Osteocyte (in vitro differentiated cells): ENCODE measurements around the gene ANK3. TPM values are rescaled to one million over a fixed set of nuclear protein-coding genes. Genes with fewer than 3 reads are reported as not detected.

Source experiments
- DNase-seq: peaks from one replicate; pipeline ENCODE4 v3.0.0; 2021; ENCODE audit warnings: mixed read lengths; ENCODE audit not compliant: unreplicated experiment; ENCODE audit errors: extremely low spot score
- H3K27ac Mint-ChIP-seq: one replicate; pipeline ENCODE4 v1.8.0; 2021; ENCODE audit warnings: mild to moderate bottlenecking, mixed read lengths; ENCODE audit not compliant: unreplicated experiment
- H3K27me3 Mint-ChIP-seq: one replicate; pipeline ENCODE4 v1.8.0; 2021; ENCODE audit warnings: mixed read lengths; ENCODE audit not compliant: unreplicated experiment
- H3K36me3 Mint-ChIP-seq: one replicate; pipeline ENCODE4 v1.8.0; 2021; ENCODE audit warnings: mixed read lengths; ENCODE audit not compliant: unreplicated experiment
- H3K4me1 Mint-ChIP-seq: one replicate; pipeline ENCODE4 v1.8.0; 2021; ENCODE audit warnings: mixed read lengths; ENCODE audit not compliant: unreplicated experiment
- H3K4me3 Mint-ChIP-seq: one replicate; pipeline ENCODE4 v1.8.0; 2021; ENCODE audit warnings: mild to moderate bottlenecking, moderate library complexity, mixed read lengths; ENCODE audit not compliant: unreplicated experiment
- H3K9me3 Mint-ChIP-seq: one replicate; pipeline ENCODE4 v1.8.0; 2021; ENCODE audit warnings: mixed read lengths; ENCODE audit not compliant: unreplicated experiment
- CTCF ChIP-seq: fragments of 200-600 bp; sonication (generic); IDR thresholded peaks from 2 replicates; pipeline ENCODE4 v1.5.0; 2021; ENCODE audit warnings: antibody characterized with exemption, mild to moderate bottlenecking, moderate library complexity
- total RNA-seq: library from RNA; stranded (reverse); gene quantifications from 2 replicates; pipeline ENCODE4 v1.2.1, GENCODE V29; 2021

The ANK3 gene
- total RNA-seq, 1 donor from 2014 or later: 22.0 TPM

- TF ChIP-seq CTCF: no peak
- Mint-ChIP-seq H3K9me3 (peaks cover 4% of the 10 kb centered on the region), H3K27me3 (no peaks in the 10 kb centered on the region), H3K4me1 (peaks cover 74% of the 10 kb centered on the region), H3K36me3 (peaks cover 3% of the 10 kb centered on the region), H3K4me3 (no peak overlapping the region), H3K27ac (peak overlapping the region; percentile 80)
- no peak for DNase-seq
These were observed 39.6 kb upstream of the ANK3 start for GRCh38 chr10:60429084-60429849.

DNA sequence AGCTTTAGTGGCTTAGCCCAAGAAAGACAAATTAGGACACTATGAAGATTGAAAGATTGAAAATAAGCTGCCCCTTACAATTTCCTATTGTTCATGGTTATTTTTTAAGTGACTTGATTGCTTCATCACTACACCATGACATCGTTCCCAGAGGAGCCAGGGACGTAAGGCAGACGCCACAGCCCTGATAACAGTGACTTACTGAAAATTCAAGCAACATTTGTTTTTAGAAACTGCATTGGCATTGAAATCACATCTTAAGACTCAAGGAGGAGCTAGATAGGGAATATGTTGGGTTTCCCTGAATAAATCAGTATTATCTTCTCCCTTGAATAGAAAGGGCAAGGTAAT is 38.7 kb upstream of the ANK3 start:
- H3K9me3 Mint-ChIP-seq: peaks cover 4% of the 10 kb centered on the region
- peaks cover 69% of the 10 kb centered on the region for H3K4me1 Mint-ChIP-seq
- TF ChIP-seq CTCF: no peak
- no peak for DNase-seq
- H3K4me3 Mint-ChIP-seq: no peak overlapping the region
- H3K27ac Mint-ChIP-seq: peak overlapping the region; percentile 80
- no peaks in the 10 kb centered on the region for H3K27me3 Mint-ChIP-seq
- H3K36me3 Mint-ChIP-seq: peaks cover 3% of the 10 kb centered on the region

- no peak overlapping the region for H3K4me3 Mint-ChIP-seq
- no peak for DNase-seq
- no peaks in the 10 kb centered on the region for H3K27me3 Mint-ChIP-seq
- peak overlapping the region; percentile 80 for H3K27ac Mint-ChIP-seq
- TF ChIP-seq CTCF: no peak
- H3K9me3 Mint-ChIP-seq: peaks cover 4% of the 10 kb centered on the region
- H3K4me1 Mint-ChIP-seq: peaks cover 63% of the 10 kb centered on the region
- peaks cover 3% of the 10 kb centered on the region for H3K36me3 Mint-ChIP-seq
These were observed 38.2 kb upstream of the ANK3 start for GRCh38 chr10:60427709-60428386.

- no peak overlapping the region for H3K4me3 Mint-ChIP-seq
- no peak for DNase-seq
- peak overlapping the region; percentile 75 for H3K27ac Mint-ChIP-seq
- peaks cover 3% of the 10 kb centered on the region for H3K36me3 Mint-ChIP-seq
- H3K4me1 Mint-ChIP-seq: peaks cover 60% of the 10 kb centered on the region
- TF ChIP-seq CTCF: no peak
- H3K27me3 Mint-ChIP-seq: no peaks in the 10 kb centered on the region
- peaks cover 4% of the 10 kb centered on the region for H3K9me3 Mint-ChIP-seq
These were observed 37.5 kb upstream of the ANK3 start for GRCh38 chr10:60427148-60427547.

- TF ChIP-seq CTCF: no peak
- Mint-ChIP-seq H3K27me3 (no peaks in the 10 kb centered on the region), H3K4me1 (peaks cover 57% of the 10 kb centered on the region), H3K27ac (peak overlapping the region; percentile 75), H3K36me3 (peaks cover 3% of the 10 kb centered on the region), H3K4me3 (no peak overlapping the region), H3K9me3 (peaks cover 4% of the 10 kb centered on the region)
- no peak for DNase-seq
These were observed 36.8 kb upstream of the ANK3 start for GRCh38 chr10:60426425-60426824.
